Hepatocyte (in vitro differentiated cells): Measurements from ENCODE around the gene CHMP4B.

Experiments
- EZH2 ChIP-seq: fragments of 200-600 bp; sonication (generic); IDR thresholded peaks from 2 replicates; pipeline ENCODE4 v1.6.1; 2016; ENCODE audit warnings: antibody characterized with exemption, mild to moderate bottlenecking, borderline replicate concordance
- TF ChIP-seq, protein P1 (sequence below): fragments of 200-600 bp; sonication (generic); IDR thresholded peaks from 2 replicates; pipeline ENCODE4 v1.5.1; 2016; ENCODE audit warnings: antibody characterized with exemption, mild to moderate bottlenecking; ENCODE audit not compliant: poor library complexity

DNA sequence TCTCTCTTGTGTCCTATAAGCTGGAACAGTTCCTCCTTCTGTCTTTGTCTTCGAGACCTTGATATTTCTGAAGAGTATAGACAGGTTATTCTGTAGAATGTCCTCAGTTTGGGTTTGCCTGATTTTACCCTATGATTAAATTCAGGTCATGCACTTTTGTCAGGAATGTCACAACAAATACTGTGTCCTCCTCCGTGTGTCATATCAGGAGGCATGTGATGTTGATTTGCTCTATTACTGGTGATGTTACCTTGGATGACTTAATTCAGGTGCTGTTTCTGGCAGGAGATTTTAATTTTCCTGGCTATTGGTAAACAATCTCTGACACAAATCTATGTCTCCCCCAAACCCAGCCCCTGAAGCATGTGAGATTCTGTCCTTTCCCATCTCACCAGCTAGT lies 33.3 kb upstream of the CHMP4B start:
- TF ChIP-seq, protein P1, sequence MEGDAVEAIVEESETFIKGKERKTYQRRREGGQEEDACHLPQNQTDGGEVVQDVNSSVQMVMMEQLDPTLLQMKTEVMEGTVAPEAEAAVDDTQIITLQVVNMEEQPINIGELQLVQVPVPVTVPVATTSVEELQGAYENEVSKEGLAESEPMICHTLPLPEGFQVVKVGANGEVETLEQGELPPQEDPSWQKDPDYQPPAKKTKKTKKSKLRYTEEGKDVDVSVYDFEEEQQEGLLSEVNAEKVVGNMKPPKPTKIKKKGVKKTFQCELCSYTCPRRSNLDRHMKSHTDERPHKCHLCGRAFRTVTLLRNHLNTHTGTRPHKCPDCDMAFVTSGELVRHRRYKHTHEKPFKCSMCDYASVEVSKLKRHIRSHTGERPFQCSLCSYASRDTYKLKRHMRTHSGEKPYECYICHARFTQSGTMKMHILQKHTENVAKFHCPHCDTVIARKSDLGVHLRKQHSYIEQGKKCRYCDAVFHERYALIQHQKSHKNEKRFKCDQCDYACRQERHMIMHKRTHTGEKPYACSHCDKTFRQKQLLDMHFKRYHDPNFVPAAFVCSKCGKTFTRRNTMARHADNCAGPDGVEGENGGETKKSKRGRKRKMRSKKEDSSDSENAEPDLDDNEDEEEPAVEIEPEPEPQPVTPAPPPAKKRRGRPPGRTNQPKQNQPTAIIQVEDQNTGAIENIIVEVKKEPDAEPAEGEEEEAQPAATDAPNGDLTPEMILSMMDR: no peak
- no peak for TF ChIP-seq EZH2
